ENCODE results near the gene CPB2.

CPB2 gene

DNA sequence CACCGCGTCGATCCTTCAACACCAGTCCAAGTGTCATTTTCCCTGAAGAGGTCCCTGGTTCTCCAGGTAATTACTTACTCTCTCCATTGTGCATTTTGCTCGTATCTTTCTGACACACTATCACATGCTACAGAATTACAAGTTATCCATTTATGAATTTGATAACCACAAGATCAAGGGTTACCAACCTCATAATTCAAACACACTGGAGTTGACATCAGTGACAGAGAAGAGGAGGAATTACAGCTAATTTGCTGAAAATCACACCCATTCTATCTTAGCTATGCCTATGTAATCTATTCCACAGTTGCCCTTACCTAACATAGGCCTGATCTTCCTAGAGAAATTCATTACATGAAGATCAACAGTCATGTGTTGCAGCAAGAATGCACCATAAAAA lies 66.5 kb downstream of the CPB2 start:
- H3K4me3 ChIP-seq (ENCODE audit: low read depth, low read length): no peak overlapping the region

DNA sequence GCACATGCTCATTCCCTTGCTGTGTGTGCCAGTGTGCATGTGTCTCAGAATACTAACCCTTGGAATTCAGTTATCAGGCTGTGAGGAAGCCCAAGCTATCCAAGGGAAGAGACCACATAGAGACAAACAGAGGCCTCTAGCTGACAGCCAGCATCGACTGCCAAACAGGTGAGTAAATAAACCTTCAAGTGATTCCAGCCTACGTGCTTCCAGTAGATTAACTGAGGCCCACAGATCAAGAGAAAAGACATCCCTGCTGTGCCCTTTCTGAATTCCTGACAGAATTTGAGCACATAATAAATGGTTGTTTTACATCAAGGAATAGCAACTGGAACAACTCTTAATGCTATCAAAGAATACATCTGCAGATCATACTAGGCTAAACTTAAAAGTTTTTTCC lies 69.8 kb downstream of the CPB2 start:
- H3K4me3 ChIP-seq (ENCODE audit: low read depth, low read length): no peak overlapping the region
- no peak for TF ChIP-seq CTCF (IDR thresholded peaks at IDR 0.05; ENCODE audit: low read depth, low read length)

More for the DNA sequence above, 66.5 kb downstream of the CPB2 start:
- TF ChIP-seq CTCF (IDR thresholded peaks at IDR 0.05; ENCODE audit: low read depth, low read length): no peak

GRCh38 chr13:46032341-46032740 lies 72.5 kb downstream of the CPB2 start:
- no peak for TF ChIP-seq CTCF (IDR thresholded peaks at IDR 0.05; ENCODE audit: low read depth, low read length)
- H3K4me3 ChIP-seq (ENCODE audit: low read depth, low read length): no peak overlapping the region

- no peak overlapping the region for H3K4me3 ChIP-seq (ENCODE audit: low read depth, low read length)
- TF ChIP-seq CTCF (IDR thresholded peaks at IDR 0.05; ENCODE audit: low read depth, low read length): no peak
These were observed 73.1 kb downstream of the CPB2 start for GRCh38 chr13:46031581-46032263.

GRCh38 chr13:46025157-46025556 lies 79.7 kb downstream of the CPB2 start:
- H3K4me3 ChIP-seq (ENCODE audit: low read depth, low read length): no peak overlapping the region
- no peak for TF ChIP-seq CTCF (IDR thresholded peaks at IDR 0.05; ENCODE audit: low read depth, low read length)

GRCh38 chr13:46022481-46022880 lies 82.4 kb downstream of the CPB2 start:
- H3K4me3 ChIP-seq (ENCODE audit: low read depth, low read length): no peak overlapping the region
- TF ChIP-seq CTCF (IDR thresholded peaks at IDR 0.05; ENCODE audit: low read depth, low read length): no peak

DNA sequence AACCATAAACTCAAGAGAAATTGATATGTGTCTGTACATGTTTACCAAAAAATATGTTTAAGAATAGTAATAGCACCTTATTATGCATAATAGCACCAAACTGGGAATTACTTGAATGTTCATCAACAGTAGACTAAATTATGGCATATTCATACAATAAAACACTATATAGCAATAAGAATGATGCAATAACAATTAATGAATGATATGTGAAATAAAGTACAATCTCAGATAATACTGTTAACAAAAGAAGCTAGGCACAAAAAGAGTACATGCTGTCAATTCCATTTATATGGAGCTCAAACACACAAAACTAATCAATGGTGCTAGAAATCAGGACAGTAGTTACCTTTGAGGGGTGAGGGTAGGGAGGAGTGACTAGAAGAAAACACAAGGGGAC lies 88.6 kb downstream of the CPB2 start:
- TF ChIP-seq CTCF (IDR thresholded peaks at IDR 0.05; ENCODE audit: low read depth, low read length): no peak
- no peak overlapping the region for H3K4me3 ChIP-seq (ENCODE audit: low read depth, low read length)
